ENCODE data around the gene MYO1B. TPM values are rescaled to one million over a fixed set of nuclear protein-coding genes. Genes with fewer than 3 reads are reported as not detected.

Gene MYO1B
- polyA plus RNA-seq, 5 donors: 140 to 228 (median 206) TPM

- DNase-seq: no peak
Measured at GRCh38 chr2:191255756-191256312, 10.6 kb downstream of the MYO1B start.

- no peak for DNase-seq
Measured at GRCh38 chr2:191257934-191258333, 12.7 kb downstream of the MYO1B start.

GRCh38 chr2:191258996-191259395 lies 13.8 kb downstream of the MYO1B start:
- DNase-seq: no peak

GRCh38 chr2:191262436-191262835 lies 17.2 kb downstream of the MYO1B start:
- DNase-seq: no peak

- DNase-seq: no peak
Measured at GRCh38 chr2:191263050-191263449, 17.8 kb downstream of the MYO1B start.

GRCh38 chr2:191264647-191265081 lies 19.5 kb downstream of the MYO1B start:
- DNase-seq: no peak

- peak in 1 of 2 donors; percentile 45 for DNase-seq
Measured at GRCh38 chr2:191265311-191266170, 20.3 kb downstream of the MYO1B start.

- DNase-seq: no peak
Measured at GRCh38 chr2:191266201-191266600, 21.0 kb downstream of the MYO1B start.

GRCh38 chr2:191268596-191268995 lies 23.4 kb downstream of the MYO1B start:
- no peak for DNase-seq

GRCh38 chr2:191270306-191271161 lies 25.3 kb downstream of the MYO1B start:
- no peak for DNase-seq

GRCh38 chr2:191272064-191272463 lies 26.9 kb downstream of the MYO1B start:
- no peak for DNase-seq

- DNase-seq: no peak
Measured at GRCh38 chr2:191274413-191274815, 29.2 kb downstream of the MYO1B start.

GRCh38 chr2:191276792-191277465 lies 31.7 kb downstream of the MYO1B start:
- no peak for DNase-seq

- DNase-seq: no peak
Measured at GRCh38 chr2:191280290-191280689, 35.1 kb downstream of the MYO1B start.

GRCh38 chr2:191280834-191281756 lies 35.9 kb downstream of the MYO1B start:
- DNase-seq: no peak

GRCh38 chr2:191285252-191285651 lies 40.0 kb downstream of the MYO1B start:
- no peak for DNase-seq

- no peak for DNase-seq
Measured at GRCh38 chr2:191287820-191288219, 42.6 kb downstream of the MYO1B start.

- DNase-seq: no peak
Measured at GRCh38 chr2:191289049-191289448, 43.8 kb downstream of the MYO1B start.

- no peak for DNase-seq
Measured at GRCh38 chr2:191291471-191291870, 46.3 kb downstream of the MYO1B start.

- DNase-seq: no peak
Measured at GRCh38 chr2:191292869-191293268, 47.7 kb downstream of the MYO1B start.

- no peak for DNase-seq
Measured at GRCh38 chr2:191295088-191295487, 49.9 kb downstream of the MYO1B start.
